ENCODE results near the gene SORCS1.

SORCS1 gene

GRCh38 chr10:106981452-106982075 lies 182.9 kb downstream of the SORCS1 start:
- no peaks in the 10 kb centered on the region for H3K79me2 ChIP-seq (ENCODE audit: insufficient read depth, low read length)
- H3K27me3 ChIP-seq (ENCODE audit: insufficient read depth, low read length): no peaks in the 10 kb centered on the region
- TF ChIP-seq EZH2 (IDR thresholded peaks at IDR 0.05; ENCODE audit: borderline replicate concordance, low read length): no peak
- no peak for TF ChIP-seq CTCF (IDR thresholded peaks at IDR 0.05; ENCODE audit: low read length)
- H3K4me2 ChIP-seq (ENCODE audit: low read length): no peak overlapping the region
- no peaks in the 10 kb centered on the region for H3K9me2 ChIP-seq (ENCODE audit: low read depth, low read length)
- no peaks in the 10 kb centered on the region for H3K9me3 ChIP-seq (ENCODE audit: low read length)
- H3K4me3 ChIP-seq (ENCODE audit: low read depth, low read length, poor library complexity, severe bottlenecking): no peak overlapping the region
- H4K20me1 ChIP-seq (ENCODE audit: insufficient read depth, low read length): no peaks in the 10 kb centered on the region
- no peak overlapping the region for H3K9ac ChIP-seq (ENCODE audit: low read length)
- no peak overlapping the region for H3K27ac ChIP-seq (ENCODE audit: low read depth, low read length, poor library complexity, severe bottlenecking)
- no peak overlapping the region for H2AFZ ChIP-seq (ENCODE audit: low read length)
- H3K36me3 ChIP-seq (ENCODE audit: insufficient read depth, low read length): no peaks in the 10 kb centered on the region
- no peaks in the 10 kb centered on the region for H3K4me1 ChIP-seq (ENCODE audit: insufficient read depth, low read length, severe bottlenecking)
- no peaks in the 10 kb centered on the region for H3F3A ChIP-seq (ENCODE audit: insufficient read depth, low read length)

GRCh38 chr10:106980495-106981451 lies 183.7 kb downstream of the SORCS1 start:
- H3K9me3 ChIP-seq (ENCODE audit: low read length): no peaks in the 10 kb centered on the region
- no peaks in the 10 kb centered on the region for H3K36me3 ChIP-seq (ENCODE audit: insufficient read depth, low read length)
- TF ChIP-seq EZH2 (IDR thresholded peaks at IDR 0.05; ENCODE audit: borderline replicate concordance, low read length): no peak
- TF ChIP-seq CTCF (IDR thresholded peaks at IDR 0.05; ENCODE audit: low read length): no peak
- H3F3A ChIP-seq (ENCODE audit: insufficient read depth, low read length): no peaks in the 10 kb centered on the region
- no peak overlapping the region for H3K4me3 ChIP-seq (ENCODE audit: low read depth, low read length, poor library complexity, severe bottlenecking)
- H3K79me2 ChIP-seq (ENCODE audit: insufficient read depth, low read length): no peaks in the 10 kb centered on the region
- no peaks in the 10 kb centered on the region for H3K27me3 ChIP-seq (ENCODE audit: insufficient read depth, low read length)
- H3K9ac ChIP-seq (ENCODE audit: low read length): no peak overlapping the region
- no peaks in the 10 kb centered on the region for H4K20me1 ChIP-seq (ENCODE audit: insufficient read depth, low read length)
- no peak overlapping the region for H2AFZ ChIP-seq (ENCODE audit: low read length)
- no peak overlapping the region for H3K4me2 ChIP-seq (ENCODE audit: low read length)
- H3K27ac ChIP-seq (ENCODE audit: low read depth, low read length, poor library complexity, severe bottlenecking): no peak overlapping the region
- H3K9me2 ChIP-seq (ENCODE audit: low read depth, low read length): no peaks in the 10 kb centered on the region
- no peaks in the 10 kb centered on the region for H3K4me1 ChIP-seq (ENCODE audit: insufficient read depth, low read length, severe bottlenecking)

GRCh38 chr10:106978756-106979155 lies 185.8 kb downstream of the SORCS1 start:
- Histone ChIP-seq H3K4me3 (ENCODE audit: low read depth, low read length, poor library complexity, severe bottlenecking) (no peak overlapping the region), H3F3A (ENCODE audit: insufficient read depth, low read length) (no peaks in the 10 kb centered on the region), H3K36me3 (ENCODE audit: insufficient read depth, low read length) (no peaks in the 10 kb centered on the region), H3K27ac (ENCODE audit: low read depth, low read length, poor library complexity, severe bottlenecking) (no peak overlapping the region), H3K79me2 (ENCODE audit: insufficient read depth, low read length) (no peaks in the 10 kb centered on the region), H2AFZ (ENCODE audit: low read length) (no peak overlapping the region), H3K9me2 (ENCODE audit: low read depth, low read length) (no peaks in the 10 kb centered on the region), H4K20me1 (ENCODE audit: insufficient read depth, low read length) (no peaks in the 10 kb centered on the region), H3K4me1 (ENCODE audit: insufficient read depth, low read length, severe bottlenecking) (no peaks in the 10 kb centered on the region), H3K9ac (ENCODE audit: low read length) (no peak overlapping the region), H3K9me3 (ENCODE audit: low read length) (no peaks in the 10 kb centered on the region), H3K27me3 (ENCODE audit: insufficient read depth, low read length) (no peaks in the 10 kb centered on the region), H3K4me2 (ENCODE audit: low read length) (no peak overlapping the region)
- TF ChIP-seq EZH2 (IDR thresholded peaks at IDR 0.05; ENCODE audit: borderline replicate concordance, low read length) (no peak), CTCF (IDR thresholded peaks at IDR 0.05; ENCODE audit: low read length) (no peak)
